Fibroblast of the aortic adventitia (primary cell): ENCODE results near the gene PTOV1. TPM values are rescaled to one million over a fixed set of nuclear protein-coding genes. Genes with fewer than 3 reads are reported as not detected.

Experiments
- DNase-seq: peaks from one replicate; pipeline ENCODE4 v3.0.0-alpha.2; 2010; ENCODE audit warnings: low read depth
- H3K4me3 ChIP-seq: 2 replicates; pipeline ENCODE4 v1.5.1; 2011; ENCODE audit warnings: low read depth, mild to moderate bottlenecking, control low read depth, low read length, moderate library complexity
- total RNA-seq: library from RNA; depleted of rRNA; stranded (reverse); fragments of >200 nt; gene quantifications from 2 replicates; pipeline ENCODE4 v1.2.3, GENCODE V29; 2012; ENCODE audit warnings: low replicate concordance
- TF ChIP-seq, protein P1 (sequence below): IDR thresholded peaks from 2 replicates; pipeline ENCODE4 v1.5.1; 2011; ENCODE audit warnings: mild to moderate bottlenecking, low read length, control low read depth, inconsistent platforms; ENCODE audit not compliant: insufficient read depth

The PTOV1 gene
- total RNA-seq, 1 donor: 46.2 TPM

GRCh38 chr19:49891393-49891792 is 40.4 kb downstream of the PTOV1 start:
- TF ChIP-seq, protein P1, sequence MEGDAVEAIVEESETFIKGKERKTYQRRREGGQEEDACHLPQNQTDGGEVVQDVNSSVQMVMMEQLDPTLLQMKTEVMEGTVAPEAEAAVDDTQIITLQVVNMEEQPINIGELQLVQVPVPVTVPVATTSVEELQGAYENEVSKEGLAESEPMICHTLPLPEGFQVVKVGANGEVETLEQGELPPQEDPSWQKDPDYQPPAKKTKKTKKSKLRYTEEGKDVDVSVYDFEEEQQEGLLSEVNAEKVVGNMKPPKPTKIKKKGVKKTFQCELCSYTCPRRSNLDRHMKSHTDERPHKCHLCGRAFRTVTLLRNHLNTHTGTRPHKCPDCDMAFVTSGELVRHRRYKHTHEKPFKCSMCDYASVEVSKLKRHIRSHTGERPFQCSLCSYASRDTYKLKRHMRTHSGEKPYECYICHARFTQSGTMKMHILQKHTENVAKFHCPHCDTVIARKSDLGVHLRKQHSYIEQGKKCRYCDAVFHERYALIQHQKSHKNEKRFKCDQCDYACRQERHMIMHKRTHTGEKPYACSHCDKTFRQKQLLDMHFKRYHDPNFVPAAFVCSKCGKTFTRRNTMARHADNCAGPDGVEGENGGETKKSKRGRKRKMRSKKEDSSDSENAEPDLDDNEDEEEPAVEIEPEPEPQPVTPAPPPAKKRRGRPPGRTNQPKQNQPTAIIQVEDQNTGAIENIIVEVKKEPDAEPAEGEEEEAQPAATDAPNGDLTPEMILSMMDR: no peak
- DNase-seq: no peak
- no peak overlapping the region for H3K4me3 ChIP-seq

- TF ChIP-seq, protein P1: no peak
- no peak for DNase-seq
- H3K4me3 ChIP-seq: no peak overlapping the region
Measured at GRCh38 chr19:49892716-49893115, 41.8 kb downstream of the PTOV1 start.

DNA sequence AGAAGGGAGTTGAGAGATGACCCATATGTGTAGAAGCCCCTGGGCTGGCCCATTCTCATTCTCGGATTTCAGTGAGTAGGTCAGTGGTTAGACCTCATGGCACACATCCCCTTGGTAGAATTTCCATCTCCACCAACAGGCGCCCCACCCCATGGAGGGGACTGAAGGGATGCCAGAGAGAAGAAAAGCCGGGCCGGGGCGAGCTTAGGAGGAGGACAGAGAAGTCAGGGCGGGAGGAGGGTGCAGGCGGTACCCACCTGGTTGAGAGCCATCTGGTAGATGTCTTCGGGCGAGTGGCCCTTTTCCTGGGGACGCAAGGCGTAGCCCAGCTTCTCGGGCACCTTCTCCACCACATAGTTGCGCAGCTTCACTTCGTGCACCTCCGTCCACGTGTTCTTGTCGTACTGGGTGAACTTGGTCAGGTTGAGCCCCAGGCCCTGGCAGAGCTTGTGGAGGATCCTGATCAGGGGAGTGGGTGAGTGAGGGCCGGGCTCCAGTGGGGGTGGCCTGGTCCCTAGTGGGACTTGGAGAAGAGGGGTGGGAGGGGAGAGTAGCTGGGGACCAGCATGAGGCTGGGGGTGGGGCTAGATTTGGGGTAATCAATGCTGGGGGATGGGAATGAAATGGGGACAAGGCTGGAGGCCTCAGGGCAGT is 43.2 kb downstream of the PTOV1 start:
- H3K4me3 ChIP-seq: no peak overlapping the region
- TF ChIP-seq, protein P1: no peak
- no peak for DNase-seq

DNA sequence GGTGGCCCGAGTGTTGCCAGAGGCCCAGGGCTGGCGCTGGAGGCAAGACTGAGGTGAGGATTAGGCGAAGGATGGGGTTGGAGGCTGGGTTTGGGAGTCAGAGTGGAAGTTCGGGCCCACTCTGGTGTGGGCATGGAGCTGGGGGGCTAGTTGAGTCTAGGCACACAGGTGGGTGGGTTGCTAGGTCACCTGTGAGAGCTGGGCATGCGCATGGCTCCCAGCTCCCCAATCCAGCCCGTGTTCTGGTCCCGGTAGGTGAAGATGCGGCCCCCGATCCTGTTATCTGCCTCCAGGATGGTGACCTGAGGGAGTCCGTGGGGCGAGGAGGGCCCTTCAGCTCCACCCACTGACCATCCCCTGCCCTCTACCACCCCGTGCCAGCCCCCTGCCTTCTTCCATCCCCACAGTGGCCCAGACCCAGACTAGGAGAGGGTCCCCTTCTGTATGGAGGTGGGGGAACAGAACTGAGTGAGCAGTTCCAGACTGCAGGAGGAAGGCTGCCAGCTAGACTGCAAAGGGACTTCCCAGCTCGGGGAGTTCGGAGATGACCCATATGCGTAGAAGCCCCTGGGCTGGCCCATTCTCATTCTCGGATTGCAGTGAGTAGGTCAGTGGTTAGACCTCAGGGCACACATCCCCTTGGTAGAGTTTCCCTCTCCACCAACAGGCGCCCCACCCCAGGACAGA is 44.1 kb downstream of the PTOV1 start:
- DNase-seq: no peak

GRCh38 chr19:49895566-49896297 is 44.8 kb downstream of the PTOV1 start:
- DNase-seq: no peak
- TF ChIP-seq, protein P1: no peak
- H3K4me3 ChIP-seq: no peak overlapping the region

More for the DNA sequence above, 44.1 kb downstream of the PTOV1 start:
- TF ChIP-seq, protein P1: no peak
- H3K4me3 ChIP-seq: no peak overlapping the region

DNA sequence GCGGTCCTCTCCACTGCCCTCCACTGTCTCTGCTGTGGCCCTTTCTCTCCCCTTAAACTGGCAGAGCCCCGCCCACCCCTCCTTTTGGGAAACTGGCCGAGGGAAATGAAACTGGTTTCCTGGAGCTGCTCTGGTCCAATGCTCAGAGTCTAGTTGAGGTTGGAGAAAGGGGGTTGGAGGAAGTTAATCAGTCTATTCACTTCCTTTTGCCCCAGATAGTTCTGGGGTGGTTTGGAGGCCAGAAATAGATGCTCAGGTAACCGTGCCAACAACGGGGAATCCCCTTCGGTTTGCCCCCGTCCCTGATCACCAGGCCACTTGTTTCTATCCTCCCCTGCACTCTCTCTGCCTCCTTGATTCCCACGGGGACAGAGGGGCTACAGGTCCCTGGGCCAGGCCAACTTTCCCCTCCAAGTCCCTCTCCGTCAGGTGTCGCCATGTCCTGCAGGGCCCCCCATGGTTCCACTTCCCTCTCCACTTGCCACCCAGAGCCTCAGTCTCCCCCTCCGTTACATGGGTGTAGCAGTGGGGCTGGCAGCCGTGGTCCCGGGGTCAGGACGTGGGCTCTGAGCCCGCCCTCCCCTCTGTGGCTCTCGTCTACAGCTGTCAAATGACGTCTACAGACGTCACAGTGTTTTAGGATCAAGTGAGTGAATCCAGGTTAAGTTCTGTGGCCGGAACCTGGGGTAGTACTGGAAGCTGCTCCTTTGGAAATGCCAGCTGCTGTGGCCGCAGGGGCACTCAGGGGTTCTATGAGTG is 46.1 kb downstream of the PTOV1 start, which contains the start of gene IL4I1:
IL4I1 (minus strand) TSS at position 25 of the 759 bp plus-strand sequence. CDS start 727 bp downstream, outside the sequence.
- DNase-seq: peak; percentile 42
- no peak within 1 kb of the TSS for H3K4me3 ChIP-seq
- TF ChIP-seq, protein P1: no peak
